Mucosa of descending colon (tissue), 3 donors: ENCODE measurements around the gene PRICKLE4. TPM values are rescaled to one million over a fixed set of nuclear protein-coding genes. Genes with fewer than 3 reads are reported as not detected.

Experiments used
- ATAC-seq: fragments of 200-7000 bp; cut with Tn5 transposase; one replicate; pipeline ENCODE4 v1.9.1; 2020; ENCODE audit warnings: mild to moderate bottlenecking, moderate library complexity
- DNase-seq, 3 donors: peaks; one replicate each; pipeline ENCODE4 v3.0.0-alpha.2; 2020
- H3K36me3 ChIP-seq: fragments of 200-600 bp; one replicate; pipeline ENCODE4 v1.8.0; 2021; ENCODE audit warnings: low read depth, mild to moderate bottlenecking
- H3K4me1 ChIP-seq: fragments of 200-600 bp; one replicate; pipeline ENCODE4 v1.8.0; 2021; ENCODE audit warnings: low read depth, mild to moderate bottlenecking
- H3K4me3 ChIP-seq: fragments of 200-600 bp; one replicate; pipeline ENCODE4 v1.8.0; 2021; ENCODE audit warnings: mild to moderate bottlenecking
- H3K9me3 ChIP-seq: fragments of 200-600 bp; one replicate; pipeline ENCODE4 v1.8.0; 2021; ENCODE audit warnings: mild to moderate bottlenecking
- intact Hi-C, 2 donors: fragments of 100-400 bp; cut with DNase I in 1 of 2; cut with micrococcal nuclease in 1 of 2; formaldehyde crosslinking; loops; one replicate each; pipeline versions ENCODE4 v1.11.0 to v1.11.1; 2022; cut with DNase I, micrococcal nuclease
- total RNA-seq, 3 donors: library from RNA; stranded (reverse); fragmentation: NEBNext Ultra II Directional in 2 of 3; extraction: Animal tissue kit (Norgen Biotek cat#: 25700) in 2 of 3; gene quantifications; one replicate each; pipeline versions ENCODE4 v1.2.1 to v1.2.4, GENCODE V29; 2021 to 2023
- TF ChIP-seq, protein P1 (sequence below): fragments of 200-600 bp; IDR thresholded peaks from one replicate; pipeline ENCODE4 v1.8.0; 2022; ENCODE audit warnings: antibody characterized with exemption, mild to moderate bottlenecking
- donor health status: DM: no; HTN: no; CAD: no; lungs with moderate emphysema.
- donor health status: DM: no; HTN: no; CAD: no.
- donor health status: DM: no; HTN: yes; CAD: no.

PRICKLE4 gene
- total RNA-seq, 3 donors from 2014 or later: 2.7 to 6.7 (median 6.1) TPM

GRCh38 chr6:41785689-41786450 is 5.3 kb downstream of the PRICKLE4 start:
- Histone ChIP-seq H3K9me3 (no peaks in the 10 kb centered on the region), H3K4me1 (peaks cover 27% of the 10 kb centered on the region), H3K4me3 (peak overlapping the region; percentile 67), H3K36me3 (no peaks in the 10 kb centered on the region)
- intact Hi-C loops: loop anchor here in 1 of 2 donors (10.0 kb wide), 1 partner anchor 259 kb away; no protein-coding TSS in a partner anchor
- DNase-seq: no peak
- TF ChIP-seq, protein P1, sequence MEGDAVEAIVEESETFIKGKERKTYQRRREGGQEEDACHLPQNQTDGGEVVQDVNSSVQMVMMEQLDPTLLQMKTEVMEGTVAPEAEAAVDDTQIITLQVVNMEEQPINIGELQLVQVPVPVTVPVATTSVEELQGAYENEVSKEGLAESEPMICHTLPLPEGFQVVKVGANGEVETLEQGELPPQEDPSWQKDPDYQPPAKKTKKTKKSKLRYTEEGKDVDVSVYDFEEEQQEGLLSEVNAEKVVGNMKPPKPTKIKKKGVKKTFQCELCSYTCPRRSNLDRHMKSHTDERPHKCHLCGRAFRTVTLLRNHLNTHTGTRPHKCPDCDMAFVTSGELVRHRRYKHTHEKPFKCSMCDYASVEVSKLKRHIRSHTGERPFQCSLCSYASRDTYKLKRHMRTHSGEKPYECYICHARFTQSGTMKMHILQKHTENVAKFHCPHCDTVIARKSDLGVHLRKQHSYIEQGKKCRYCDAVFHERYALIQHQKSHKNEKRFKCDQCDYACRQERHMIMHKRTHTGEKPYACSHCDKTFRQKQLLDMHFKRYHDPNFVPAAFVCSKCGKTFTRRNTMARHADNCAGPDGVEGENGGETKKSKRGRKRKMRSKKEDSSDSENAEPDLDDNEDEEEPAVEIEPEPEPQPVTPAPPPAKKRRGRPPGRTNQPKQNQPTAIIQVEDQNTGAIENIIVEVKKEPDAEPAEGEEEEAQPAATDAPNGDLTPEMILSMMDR: no peak
- no peak for ATAC-seq

DNA sequence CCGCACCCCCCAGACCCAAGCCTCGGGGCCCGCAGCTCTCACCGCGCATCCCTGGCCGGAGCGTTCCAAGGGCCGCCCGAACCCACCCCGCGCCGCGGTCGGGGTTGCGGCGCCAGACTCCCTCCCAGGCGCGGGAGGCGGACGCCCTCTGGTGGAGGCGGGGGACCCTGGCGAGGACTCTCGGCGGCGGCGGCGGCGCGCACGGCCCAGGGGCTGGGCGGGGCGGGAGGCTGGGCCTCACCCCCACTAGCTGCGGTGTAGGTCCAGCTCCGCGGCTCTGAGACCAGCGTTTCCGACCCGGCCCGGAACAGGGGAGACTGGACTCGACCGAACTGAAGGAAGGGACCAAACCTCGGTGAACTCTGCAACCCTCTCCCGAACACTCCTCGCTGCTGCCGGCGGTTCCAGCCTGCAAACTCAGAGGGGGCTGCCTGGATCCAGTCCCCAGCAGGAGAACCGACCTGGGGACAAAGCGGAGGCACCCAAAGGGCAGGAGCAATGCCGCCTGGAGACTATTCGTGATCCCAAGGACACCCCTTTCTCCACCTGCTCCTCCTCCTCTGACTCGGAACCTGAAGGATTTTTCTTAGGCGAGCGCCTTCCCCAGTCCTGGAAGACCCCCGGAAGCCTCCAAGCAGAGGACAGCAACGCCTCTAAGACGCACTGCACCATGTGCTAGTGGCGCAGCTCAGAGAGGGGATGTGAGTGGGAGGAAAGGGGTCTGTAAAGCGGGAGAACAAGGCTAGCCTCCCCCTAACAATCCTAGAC is 6.1 kb downstream of the PRICKLE4 start:
- ATAC-seq (peak; percentile 91), DNase-seq (peak; percentile 92 to 96 (median 92))
- intact Hi-C loops: loop anchor here in 1 of 2 donors (10.0 kb wide), 1 partner anchor 258 kb away; no protein-coding TSS in a partner anchor
- Histone ChIP-seq H3K9me3 (no peaks in the 10 kb centered on the region), H3K4me1 (peaks cover 19% of the 10 kb centered on the region), H3K4me3 (peak overlapping the region; percentile 67), H3K36me3 (no peaks in the 10 kb centered on the region)
- TF ChIP-seq, protein P1: peak; percentile 92

DNA sequence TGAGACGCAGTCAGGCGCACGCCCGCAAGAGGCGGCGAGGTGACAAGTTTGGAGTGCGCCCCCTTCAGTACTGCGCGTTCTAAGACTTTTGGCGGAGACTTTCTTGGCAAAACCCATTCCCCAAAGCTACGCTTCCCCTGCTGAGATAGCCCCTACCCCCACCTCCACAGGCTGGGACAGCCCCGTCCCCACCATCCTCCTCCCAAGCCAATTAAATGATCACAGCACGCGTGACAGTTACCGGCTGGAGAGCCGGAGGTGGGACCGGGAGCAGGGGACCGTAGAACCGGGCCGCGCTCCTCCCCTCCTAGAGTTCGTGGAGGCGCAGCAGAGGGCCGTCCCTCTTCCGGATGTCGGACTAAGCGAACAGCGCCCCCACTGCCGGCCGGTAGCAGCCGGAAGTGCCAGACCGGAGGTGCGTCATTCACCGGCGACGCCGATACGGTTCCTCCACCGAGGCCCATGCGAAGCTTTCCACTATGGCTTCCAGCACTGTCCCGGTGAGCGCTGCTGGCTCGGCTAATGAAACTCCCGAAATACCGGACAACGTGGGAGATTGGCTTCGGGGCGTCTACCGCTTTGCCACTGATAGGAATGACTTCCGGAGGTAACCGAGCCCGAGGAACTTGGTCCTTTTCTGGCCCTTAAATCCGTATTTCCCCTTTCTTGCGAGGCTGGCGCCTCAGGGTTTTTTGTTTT is 6.8 kb downstream of the PRICKLE4 start, which contains the start of gene TOMM6:
Gene TOMM6, plus strand, starts transcription at position 476 of the 699 bp plus-strand sequence. Its CDS starts 4 bp downstream, at position 480.
- ATAC-seq (peak; percentile 94), DNase-seq (peak; percentile 98)
- intact Hi-C loops: loop anchor here in 1 of 2 donors (10.0 kb wide), 1 partner anchor 257 kb away; no protein-coding TSS in a partner anchor
- Histone ChIP-seq H3K4me1 (peaks cover 16% of the 10 kb centered on the region), H3K4me3 (peak within 1 kb of the TSS; percentile 67), H3K9me3 (no peaks in the 10 kb centered on the region), H3K36me3 (no peaks in the 10 kb centered on the region)
- TF ChIP-seq, protein P1: peak; percentile 92

GRCh38 chr6:41789390-41789724 is 8.8 kb downstream of the PRICKLE4 start:
- no peak overlapping the region for H3K4me3 ChIP-seq
- TF ChIP-seq, protein P1: no peak
- peaks cover 16% of the 10 kb centered on the region for H3K4me1 ChIP-seq
- H3K9me3 ChIP-seq: no peaks in the 10 kb centered on the region
- no peak for ATAC-seq
- intact Hi-C loops: loop anchor here in 1 of 2 donors (10.0 kb wide), 1 partner anchor 255 kb away; no protein-coding TSS in a partner anchor
- no peak for DNase-seq
- H3K36me3 ChIP-seq: no peaks in the 10 kb centered on the region

DNA sequence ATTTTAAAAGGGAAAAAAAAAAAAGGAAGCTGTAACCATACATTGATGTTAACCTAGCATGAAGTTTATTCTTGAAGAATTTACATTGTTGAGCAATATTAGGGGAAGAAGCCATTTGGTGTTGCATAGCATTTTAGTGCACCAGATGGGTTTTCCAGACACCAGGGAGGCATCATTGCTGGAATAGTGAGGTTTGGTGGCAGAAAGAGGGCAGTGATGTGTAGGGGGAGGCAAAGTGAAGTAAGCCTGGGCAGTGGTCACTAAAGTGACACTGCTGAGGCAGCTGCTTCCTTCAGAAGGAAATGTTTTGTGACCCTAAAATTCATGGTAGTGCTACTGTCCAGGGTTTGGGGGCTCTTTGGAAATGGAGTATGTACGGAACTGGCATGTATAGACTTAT is 9.5 kb downstream of the PRICKLE4 start:
- intact Hi-C loops: loop anchor here (10.0 kb wide), 1 partner anchor 135 kb away; the partner anchor contains the start of genes BYSL (in 2 of the 2) and MED20 (in 2 of the 2)
- no peak for ATAC-seq
- Histone ChIP-seq H3K4me1 (peaks cover 16% of the 10 kb centered on the region), H3K36me3 (no peaks in the 10 kb centered on the region), H3K9me3 (no peaks in the 10 kb centered on the region), H3K4me3 (no peak overlapping the region)
- TF ChIP-seq, protein P1: no peak
- DNase-seq: no peak
